HL-60 (cell line): ENCODE measurements around the gene DIP2B.

Experiments
- DNase-seq, 2 experiments: peaks; one replicate each; pipeline ENCODE4 v3.0.0-alpha.2; 2010 to 2020; ENCODE audit warnings: low read depth in 1 of 2, low spot score in 1 of 2
- H3K27ac ChIP-seq: fragments of 250-450 bp; sonication (Bioruptor Pico); replicated peaks from 2 replicates; pipeline ENCODE4 v1.5.1; 2020; ENCODE audit warnings: mild to moderate bottlenecking, moderate library complexity
- H3K27me3 ChIP-seq: fragments of 250-450 bp; sonication (Bioruptor Pico); 2 replicates; pipeline ENCODE4 v1.5.1; 2021; ENCODE audit warnings: mild to moderate bottlenecking, moderate library complexity; ENCODE audit not compliant: insufficient read depth, poor library complexity, severe bottlenecking
- H3K4me3 ChIP-seq: replicated peaks from 2 replicates; pipeline ENCODE4 v1.5.1; 2011; ENCODE audit warnings: mild to moderate bottlenecking, control low read depth, low read length; ENCODE audit not compliant: insufficient read depth
- CTCF ChIP-seq: IDR thresholded peaks from one replicate; pipeline ENCODE4 v1.5.1; 2011; ENCODE audit warnings: low read length, control low read depth, inconsistent platforms; ENCODE audit not compliant: insufficient read depth
- GABPA ChIP-seq: IDR thresholded peaks from 2 replicates; pipeline ENCODE4 v1.6.1; 2012; ENCODE audit warnings: low read depth
- POLR2AphosphoS5 ChIP-seq: IDR thresholded peaks from 2 replicates; pipeline ENCODE4 v1.6.1; 2012; ENCODE audit warnings: low read depth
- REST ChIP-seq: IDR thresholded peaks from 2 replicates; pipeline ENCODE4 v1.6.1; 2012; ENCODE audit warnings: low read depth; ENCODE audit not compliant: insufficient replicate concordance
- SPI1 ChIP-seq: IDR thresholded peaks from 2 replicates; pipeline ENCODE4 v1.6.1; 2012; ENCODE audit warnings: low read depth, mild to moderate bottlenecking, borderline replicate concordance

DIP2B gene

DNA sequence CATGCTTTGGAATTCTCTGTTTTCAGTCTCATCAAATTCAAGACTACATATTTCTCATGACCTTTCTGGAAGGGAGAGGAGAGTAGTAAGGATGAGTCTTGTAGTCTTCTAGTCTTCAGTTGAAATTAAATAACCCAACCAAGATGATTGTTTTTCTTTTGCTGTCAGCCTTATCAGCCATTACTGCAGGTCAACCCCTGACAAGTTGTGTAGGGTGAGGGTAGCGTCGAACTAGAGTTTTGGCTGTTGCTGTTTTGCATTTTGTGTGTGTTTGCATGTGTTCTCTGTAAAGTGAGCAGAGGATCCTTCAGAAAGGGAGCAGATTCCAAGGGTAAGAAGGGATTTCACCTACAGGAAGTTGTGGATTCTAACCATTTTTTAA, 28.4 kb downstream of the DIP2B start:
- DNase-seq, result no peak

GRCh38 chr12:50533971-50534370, 29.2 kb downstream of the DIP2B start:
- no peak overlapping the region for H3K4me3 ChIP-seq
- no peak for TF ChIP-seq GABPA
- TF ChIP-seq SPI1, result no peak
- no peak for TF ChIP-seq CTCF
- TF ChIP-seq REST, result no peak
- no peak for TF ChIP-seq POLR2AphosphoS5
- H3K27me3 ChIP-seq, result no peaks in the 10 kb centered on the region
- H3K27ac ChIP-seq, result no peak overlapping the region
- no peak for DNase-seq

More for the DNA sequence above, 28.4 kb downstream of the DIP2B start:
- no peak for TF ChIP-seq SPI1
- TF ChIP-seq REST, result no peak
- TF ChIP-seq GABPA, result no peak
- TF ChIP-seq CTCF, result no peak
- no peak for TF ChIP-seq POLR2AphosphoS5
- Histone ChIP-seq H3K27ac (peak overlapping the region; percentile 18), H3K4me3 (no peak overlapping the region), H3K27me3 (no peaks in the 10 kb centered on the region)

- Histone ChIP-seq H3K27me3 (no peaks in the 10 kb centered on the region), H3K4me3 (no peak overlapping the region), H3K27ac (no peak overlapping the region)
- DNase-seq, result no peak
- TF ChIP-seq GABPA, result no peak
Observed at GRCh38 chr12:50536831-50537537, 32.2 kb downstream of the DIP2B start.

DNA sequence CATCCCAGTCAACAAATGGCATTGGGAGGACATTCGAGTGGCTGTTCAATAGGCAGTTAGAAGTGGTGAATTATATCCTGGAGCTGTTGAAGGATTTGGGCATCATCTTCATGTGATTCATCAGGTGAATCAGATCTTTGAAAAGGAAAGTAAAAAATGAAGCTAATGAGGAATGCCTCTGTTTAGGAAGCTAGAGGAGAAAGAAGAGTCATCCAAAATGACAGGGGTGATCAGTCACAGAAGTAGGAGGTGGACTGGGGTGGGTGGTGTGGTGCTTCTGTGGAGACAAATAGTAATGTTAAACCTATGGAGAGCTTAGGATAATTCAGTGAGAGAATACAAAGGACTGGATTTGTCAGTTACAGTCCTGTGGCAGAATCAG, 32.7 kb downstream of the DIP2B start:
- H3K27ac ChIP-seq, result no peak overlapping the region
- TF ChIP-seq REST, result no peak
- no peak for TF ChIP-seq CTCF
- TF ChIP-seq GABPA, result no peak
- TF ChIP-seq SPI1, result no peak
- no peak for TF ChIP-seq POLR2AphosphoS5
- no peak overlapping the region for H3K4me3 ChIP-seq
- H3K27me3 ChIP-seq, result no peaks in the 10 kb centered on the region
- no peak for DNase-seq
